Ishikawa (cell line): ENCODE results near the gene SLC12A7.

Source experiments
- CEBPB ChIP-seq: IDR thresholded peaks from 2 replicates; pipeline ENCODE4 v1.6.1; 2012
- CREB1 ChIP-seq: IDR thresholded peaks from 2 replicates; pipeline ENCODE4 v1.6.1; 2012; ENCODE audit warnings: low read depth
- EGR1 ChIP-seq: IDR thresholded peaks from 2 replicates; pipeline ENCODE4 v1.6.1; 2012
- EP300 ChIP-seq: IDR thresholded peaks from 2 replicates; pipeline ENCODE4 v1.6.1; 2012; ENCODE audit warnings: borderline replicate concordance
- FOXM1 ChIP-seq: IDR thresholded peaks from 2 replicates; pipeline ENCODE4 v1.6.1; 2012; ENCODE audit warnings: low read depth, borderline replicate concordance
- MAX ChIP-seq: IDR thresholded peaks from 2 replicates; pipeline ENCODE4 v1.6.1; 2012
- NFIC ChIP-seq: IDR thresholded peaks from 2 replicates; pipeline ENCODE4 v1.6.1; 2012
- RAD21 ChIP-seq: IDR thresholded peaks from 2 replicates; pipeline ENCODE4 v1.6.1; 2012; ENCODE audit warnings: low read depth
- REST ChIP-seq: IDR thresholded peaks from 2 replicates; pipeline ENCODE4 v1.6.1; 2012; ENCODE audit warnings: low read depth, mild to moderate bottlenecking
- TAF1 ChIP-seq: IDR thresholded peaks from 2 replicates; pipeline ENCODE4 v1.6.1; 2012; ENCODE audit warnings: low read depth, mild to moderate bottlenecking
- TCF12 ChIP-seq: IDR thresholded peaks from 2 replicates; pipeline ENCODE4 v1.6.1; 2012; ENCODE audit warnings: low read depth
- TEAD4 ChIP-seq: IDR thresholded peaks from 2 replicates; pipeline ENCODE4 v1.6.1; 2012
- YY1 ChIP-seq: IDR thresholded peaks from 2 replicates; pipeline ENCODE4 v1.6.1; 2012; ENCODE audit warnings: low read depth
- ZBTB7A ChIP-seq: IDR thresholded peaks from 2 replicates; pipeline ENCODE4 v1.6.1; 2012; ENCODE audit warnings: low read depth
- TF ChIP-seq, protein P1 (sequence below): IDR thresholded peaks from 2 replicates; pipeline ENCODE4 v1.6.1; 2012

SLC12A7 gene

DNA sequence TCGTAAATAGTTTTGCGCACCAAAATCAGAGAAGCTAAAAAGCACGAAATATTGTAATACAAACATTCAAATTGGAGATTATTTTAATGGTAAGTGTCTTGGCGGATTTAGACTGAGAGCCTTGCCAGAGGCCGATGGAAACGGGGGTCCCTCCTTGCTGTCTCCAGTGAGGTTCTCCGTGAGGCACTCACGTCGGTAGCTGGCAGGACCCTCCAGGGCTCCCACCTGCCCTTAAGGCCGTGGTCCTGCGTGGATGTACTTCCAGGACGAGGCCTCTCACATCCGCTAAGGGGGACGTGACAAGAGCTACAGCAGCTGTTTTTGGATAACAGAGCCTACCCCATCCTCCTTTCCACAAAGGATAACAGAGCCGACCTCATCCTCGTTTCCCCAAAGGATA lies 95.4 kb downstream of the SLC12A7 start:
- no peak for TF ChIP-seq CREB1
- TF ChIP-seq RAD21: no peak
- no peak for TF ChIP-seq EGR1
- TF ChIP-seq EP300: no peak
- TF ChIP-seq TAF1: no peak
- TF ChIP-seq YY1: no peak
- TF ChIP-seq NFIC: no peak
- no peak for TF ChIP-seq ZBTB7A
- TF ChIP-seq CEBPB: no peak
- no peak for TF ChIP-seq FOXM1
- no peak for TF ChIP-seq TEAD4
- TF ChIP-seq MAX: no peak
- TF ChIP-seq, protein P1, sequence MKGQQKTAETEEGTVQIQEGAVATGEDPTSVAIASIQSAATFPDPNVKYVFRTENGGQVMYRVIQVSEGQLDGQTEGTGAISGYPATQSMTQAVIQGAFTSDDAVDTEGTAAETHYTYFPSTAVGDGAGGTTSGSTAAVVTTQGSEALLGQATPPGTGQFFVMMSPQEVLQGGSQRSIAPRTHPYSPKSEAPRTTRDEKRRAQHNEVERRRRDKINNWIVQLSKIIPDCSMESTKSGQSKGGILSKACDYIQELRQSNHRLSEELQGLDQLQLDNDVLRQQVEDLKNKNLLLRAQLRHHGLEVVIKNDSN: no peak
- TF ChIP-seq TCF12: no peak
- TF ChIP-seq REST: no peak

GRCh38 chr5:1016036-1016435 lies 95.8 kb downstream of the SLC12A7 start:
- no peak for TF ChIP-seq EP300
- no peak for TF ChIP-seq CEBPB
- no peak for TF ChIP-seq TEAD4
- TF ChIP-seq MAX: no peak
- no peak for TF ChIP-seq YY1

DNA sequence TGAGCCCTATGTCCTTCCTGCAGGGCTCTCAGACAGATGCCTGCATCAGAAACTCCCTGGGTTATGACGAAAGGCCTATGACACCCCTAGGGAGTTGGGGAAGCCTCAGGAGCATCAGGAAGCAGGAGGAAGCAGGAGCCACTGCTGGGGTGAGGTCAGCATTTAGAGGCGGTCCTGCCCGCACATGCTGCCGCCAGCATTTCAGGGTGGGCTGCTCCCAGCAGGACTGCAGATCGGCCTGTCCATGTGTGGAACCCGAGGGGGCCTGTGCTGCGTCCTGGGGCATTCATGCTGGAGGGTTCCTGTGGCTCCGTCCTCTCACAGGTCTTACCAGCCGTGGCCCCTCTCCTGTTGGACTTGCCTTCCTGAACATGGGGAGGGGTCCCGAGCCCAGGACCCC lies 96.4 kb downstream of the SLC12A7 start:
- TF ChIP-seq TAF1 (no peak), CEBPB (no peak), YY1 (no peak), MAX (no peak), CREB1 (no peak), FOXM1 (no peak), TEAD4 (no peak), NFIC (no peak), EP300 (no peak), ZBTB7A (no peak), EGR1 (no peak), TCF12 (no peak), REST (no peak)

DNA sequence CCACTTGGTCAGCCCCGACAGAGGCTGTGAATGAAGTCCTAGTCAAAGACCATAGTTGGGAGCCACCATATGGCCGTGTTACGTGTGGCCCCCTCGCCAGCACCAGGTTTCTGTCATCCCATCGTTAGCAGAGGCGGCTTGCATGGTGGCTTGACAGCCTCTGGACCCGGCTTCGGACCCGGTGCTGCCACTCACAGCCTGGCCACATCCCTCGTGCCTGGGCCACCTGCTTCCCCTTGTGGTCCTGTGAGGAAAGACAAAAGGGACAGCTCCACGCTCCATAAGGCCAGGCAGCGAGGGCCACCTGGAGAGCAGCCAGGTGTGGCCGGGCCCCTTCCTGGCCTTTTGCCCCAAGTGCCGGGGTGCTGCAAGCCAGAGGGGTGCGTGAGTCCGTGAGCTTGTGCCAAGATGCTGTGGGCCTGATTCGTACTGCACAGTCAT lies 97.1 kb downstream of the SLC12A7 start:
- no peak for TF ChIP-seq CREB1
- TF ChIP-seq ZBTB7A: peak; percentile 53; the same call in 1 of the 2 replicates
- peak; percentile 56 for TF ChIP-seq TCF12
- peak; percentile 66 for TF ChIP-seq NFIC
- TF ChIP-seq REST: no peak

- TF ChIP-seq EGR1: no peak
- no peak for TF ChIP-seq YY1
- TF ChIP-seq MAX: no peak
- TF ChIP-seq, protein P1: no peak
- TF ChIP-seq TCF12: no peak
- TF ChIP-seq CREB1: no peak
- no peak for TF ChIP-seq TEAD4
- TF ChIP-seq NFIC: no peak
These were observed 97.5 kb downstream of the SLC12A7 start for GRCh38 chr5:1014346-1014745.
